KOPT-K1 (cell line): ENCODE results near the gene CHRND.

ENCODE experiments used
- H3K27ac ChIP-seq: fragments of 200-600 bp; sonication (generic); 2 replicates; pipeline ENCODE4 v1.5.1; 2016; ENCODE audit warnings: antibody characterized with exemption, mild to moderate bottlenecking, low read depth, low read length; ENCODE audit not compliant: poor library complexity, severe bottlenecking
- H3K36me3 ChIP-seq: fragments of 200-600 bp; sonication (generic); 2 replicates; pipeline ENCODE4 v1.5.1; 2017; ENCODE audit warnings: antibody characterized with exemption, mild to moderate bottlenecking, low read length, moderate library complexity; ENCODE audit not compliant: insufficient read depth
- H3K9me3 ChIP-seq: fragments of 200-600 bp; sonication (generic); 2 replicates; pipeline ENCODE4 v1.5.1; 2017; ENCODE audit warnings: antibody characterized with exemption, low read length, mild to moderate bottlenecking; ENCODE audit not compliant: insufficient read depth, poor library complexity, severe bottlenecking

Gene CHRND

GRCh38 chr2:232493701-232494474 is 32.1 kb upstream of the CHRND start:
- Histone ChIP-seq H3K9me3 (no peaks in the 10 kb centered on the region), H3K36me3 (no peaks in the 10 kb centered on the region), H3K27ac (no peak overlapping the region)

DNA sequence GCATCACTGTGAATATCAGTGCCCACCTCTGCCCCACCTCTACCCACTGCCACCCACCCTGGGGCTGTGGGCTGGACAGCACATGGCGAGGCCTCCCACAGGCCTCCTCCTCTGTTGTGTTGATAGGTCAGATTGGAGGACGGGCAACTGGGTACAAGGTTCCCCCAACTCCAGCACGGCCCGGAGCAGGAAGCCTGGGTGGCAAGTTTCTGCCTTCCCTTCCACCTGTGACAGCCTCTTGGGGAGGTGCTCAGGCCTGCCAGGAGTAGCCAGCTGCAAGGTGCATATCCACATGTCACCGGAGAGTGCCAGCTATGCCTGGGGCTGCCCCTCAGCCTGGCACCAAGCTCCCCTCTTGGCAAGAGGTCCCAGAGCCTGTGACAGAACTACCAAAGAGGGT is 31.4 kb upstream of the CHRND start:
- H3K27ac ChIP-seq = no peak overlapping the region
- no peaks in the 10 kb centered on the region for H3K9me3 ChIP-seq
- H3K36me3 ChIP-seq = no peaks in the 10 kb centered on the region

GRCh38 chr2:232495292-232495691 is 30.7 kb upstream of the CHRND start:
- no peaks in the 10 kb centered on the region for H3K9me3 ChIP-seq
- no peaks in the 10 kb centered on the region for H3K36me3 ChIP-seq
- no peak overlapping the region for H3K27ac ChIP-seq

DNA sequence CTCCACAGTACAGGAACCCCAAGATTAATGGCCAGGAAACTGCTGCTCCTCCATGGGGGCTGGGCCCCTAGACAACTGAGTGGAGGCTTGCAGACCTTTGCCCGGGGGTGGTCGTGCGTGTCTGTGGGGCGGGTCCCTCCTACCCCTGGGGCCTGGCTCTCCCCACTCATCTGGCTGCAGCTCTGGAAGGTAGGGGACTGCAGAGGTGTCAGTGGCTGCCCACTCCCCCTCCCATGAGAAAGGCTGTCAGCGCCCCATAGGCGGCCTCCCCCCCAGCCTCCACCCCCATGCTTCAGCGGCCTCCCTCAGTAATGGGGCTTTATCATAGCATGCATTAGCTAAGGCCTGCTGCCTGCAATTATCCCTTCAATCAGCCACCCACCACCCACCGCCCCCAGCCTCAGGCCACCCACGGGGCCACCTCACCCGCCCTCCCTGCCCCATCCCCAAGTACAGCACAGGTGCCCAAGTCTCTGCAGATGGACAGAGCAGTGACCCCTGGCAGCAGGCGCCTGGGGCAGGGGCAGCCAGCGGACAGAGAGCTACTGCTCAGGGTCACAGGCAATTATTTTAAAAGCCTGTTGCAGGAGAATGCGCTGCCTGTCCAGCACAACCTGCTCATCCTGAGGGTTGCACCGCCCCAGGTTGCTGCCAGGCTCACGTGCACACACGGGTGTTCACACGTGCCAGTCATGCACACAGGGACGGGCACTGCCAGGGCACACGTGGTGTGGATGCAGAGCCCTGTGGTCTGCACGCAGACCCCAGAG is 29.3 kb upstream of the CHRND start:
- no peak overlapping the region for H3K27ac ChIP-seq
- H3K9me3 ChIP-seq = no peaks in the 10 kb centered on the region
- H3K36me3 ChIP-seq = no peaks in the 10 kb centered on the region

DNA sequence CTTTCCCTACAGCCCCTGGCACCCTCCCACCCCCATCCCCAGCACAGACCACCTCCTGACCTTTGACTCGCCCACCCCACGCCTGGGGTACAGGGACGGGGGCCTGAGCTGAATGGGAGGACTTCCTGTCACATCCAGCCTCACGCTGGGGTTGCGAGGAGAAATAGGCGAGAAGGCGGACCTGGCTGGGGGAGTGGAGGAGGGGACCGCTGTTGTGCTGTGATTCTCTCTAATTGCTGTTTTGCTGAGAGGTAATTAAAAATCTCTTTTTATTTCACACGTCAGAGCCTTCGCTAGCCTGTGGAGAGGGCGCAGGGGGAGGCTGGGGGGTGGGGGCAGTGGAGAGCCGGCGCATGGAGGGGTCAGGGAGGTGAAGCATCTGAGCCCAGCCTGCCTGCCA is 28.6 kb upstream of the CHRND start:
- H3K36me3 ChIP-seq = no peaks in the 10 kb centered on the region
- no peaks in the 10 kb centered on the region for H3K9me3 ChIP-seq
- H3K27ac ChIP-seq = no peak overlapping the region

- H3K36me3 ChIP-seq = no peaks in the 10 kb centered on the region
- H3K27ac ChIP-seq = no peak overlapping the region
- H3K9me3 ChIP-seq = no peaks in the 10 kb centered on the region
Measured at GRCh38 chr2:232498452-232498851, 27.5 kb upstream of the CHRND start.

DNA sequence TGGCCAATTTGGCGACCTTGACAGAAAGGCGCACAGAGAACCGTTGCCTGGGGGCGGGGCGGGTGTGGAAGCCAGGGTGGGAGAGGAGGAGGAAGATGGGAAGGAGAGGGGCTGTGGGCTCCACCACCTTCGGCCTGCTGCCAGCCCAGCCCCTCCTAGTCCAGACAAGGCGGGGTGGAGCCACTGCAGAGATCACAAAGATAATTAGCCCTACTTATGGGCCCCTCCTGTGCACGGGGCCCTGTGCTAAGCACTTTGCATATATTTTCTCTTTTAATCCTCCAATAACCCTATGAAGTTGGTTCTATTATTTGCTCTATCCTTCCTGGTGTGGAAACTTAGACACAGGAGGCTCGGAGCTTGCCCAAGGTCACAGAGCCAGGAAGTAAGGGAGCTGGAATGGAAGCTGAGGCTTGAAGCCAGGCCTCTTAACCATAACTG is 24.6 kb upstream of the CHRND start:
- Histone ChIP-seq H3K27ac (no peak overlapping the region), H3K9me3 (no peaks in the 10 kb centered on the region), H3K36me3 (no peaks in the 10 kb centered on the region)

DNA sequence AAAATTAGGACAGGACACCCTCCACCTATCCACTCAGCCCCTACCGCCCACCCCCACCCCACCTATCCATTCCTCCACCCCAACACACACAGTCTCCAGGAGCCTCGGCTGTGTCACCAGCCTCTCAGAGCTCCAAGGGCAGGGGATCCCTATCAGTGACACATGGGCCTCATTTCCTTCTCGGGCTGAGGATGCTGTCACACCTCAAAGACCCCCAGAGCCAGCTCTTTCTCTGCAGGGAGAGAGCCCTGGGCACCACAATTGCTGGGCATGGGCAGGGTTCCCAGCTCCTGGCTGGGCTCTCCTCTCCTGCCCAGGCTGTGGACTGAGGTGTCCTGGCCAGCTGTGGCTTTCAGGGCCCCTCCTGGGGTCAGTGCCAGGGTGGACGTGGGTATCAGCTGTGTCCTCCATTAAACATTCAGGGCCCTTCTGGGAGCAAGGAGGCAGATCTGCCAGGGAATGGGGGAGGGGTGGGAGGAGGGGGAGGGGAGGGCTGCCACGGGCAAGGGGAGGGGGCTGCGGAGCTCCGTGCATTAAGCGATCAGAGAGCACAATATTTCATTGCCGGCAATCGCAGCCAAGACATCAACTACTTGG is 24.1 kb upstream of the CHRND start:
- no peaks in the 10 kb centered on the region for H3K9me3 ChIP-seq
- H3K27ac ChIP-seq = no peak overlapping the region
- no peaks in the 10 kb centered on the region for H3K36me3 ChIP-seq

DNA sequence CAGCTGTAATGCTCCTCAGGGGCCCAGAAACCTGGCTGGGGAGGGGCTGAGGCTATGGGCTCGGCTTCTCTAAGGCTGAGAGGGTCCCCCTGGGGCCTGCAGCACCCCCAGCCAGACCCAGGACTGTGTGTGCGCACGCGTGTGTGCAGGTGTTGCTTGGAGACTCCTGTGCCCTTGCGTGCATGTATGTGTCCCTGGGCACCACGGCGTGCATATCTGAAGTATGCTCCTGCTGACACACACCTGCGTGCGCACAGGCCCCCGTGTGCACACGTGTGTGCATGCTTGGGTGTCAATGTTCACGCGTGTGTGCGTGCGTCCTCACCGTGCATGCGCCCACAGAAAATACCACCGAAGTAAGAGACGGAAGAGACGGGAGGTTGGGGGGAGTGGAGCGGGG is 23.4 kb upstream of the CHRND start:
- Histone ChIP-seq H3K36me3 (no peaks in the 10 kb centered on the region), H3K9me3 (no peaks in the 10 kb centered on the region), H3K27ac (no peak overlapping the region)

DNA sequence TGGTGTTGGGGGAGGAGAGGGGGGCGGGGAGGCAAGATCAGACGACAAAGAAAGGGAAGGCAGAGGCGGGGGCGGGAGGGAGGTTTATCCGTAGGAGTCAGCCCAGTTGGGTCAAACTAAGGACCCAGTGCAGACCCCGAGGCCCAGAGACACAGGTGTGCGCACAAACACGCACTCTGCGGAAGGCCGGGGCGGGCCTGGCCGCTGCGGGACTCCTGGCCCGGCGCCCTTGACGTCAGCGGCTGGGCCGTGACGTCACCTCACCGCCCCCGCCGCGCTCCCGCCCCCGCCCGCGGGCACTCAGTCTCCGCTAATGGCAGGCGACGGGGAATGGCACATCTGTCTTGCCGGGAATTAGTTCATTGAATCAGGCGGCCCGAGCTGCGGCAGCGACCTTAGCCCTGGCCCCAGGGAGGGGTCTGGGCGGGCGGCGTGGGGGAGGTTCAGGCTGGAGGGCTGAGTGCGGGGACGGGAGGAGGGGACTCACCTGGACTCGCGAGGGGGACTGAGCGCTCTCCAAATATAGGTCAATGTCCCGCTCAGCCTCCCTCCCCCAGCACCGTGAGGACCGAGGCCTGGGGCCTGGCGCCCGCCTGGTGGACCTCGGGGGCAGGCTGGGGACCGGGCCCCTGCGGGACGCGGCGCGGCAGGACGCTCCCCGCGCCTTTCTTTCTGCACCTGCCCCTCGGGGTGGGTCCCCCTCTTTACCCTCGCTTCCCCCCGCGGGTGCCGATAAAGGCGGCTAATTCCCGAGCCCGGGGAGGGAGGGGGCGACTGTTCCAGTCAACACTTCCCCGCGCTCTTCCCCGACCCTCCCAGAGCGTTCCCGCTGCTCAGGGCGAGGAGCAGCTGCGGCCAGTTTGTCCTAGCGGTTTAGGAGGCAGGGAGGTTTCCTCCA is 22.8 kb upstream of the CHRND start:
- H3K36me3 ChIP-seq = no peaks in the 10 kb centered on the region
- H3K9me3 ChIP-seq = no peaks in the 10 kb centered on the region
- no peak overlapping the region for H3K27ac ChIP-seq

GRCh38 chr2:232503809-232504323 is 22.1 kb upstream of the CHRND start:
- no peaks in the 10 kb centered on the region for H3K9me3 ChIP-seq
- no peak overlapping the region for H3K27ac ChIP-seq
- H3K36me3 ChIP-seq = no peaks in the 10 kb centered on the region

- Histone ChIP-seq H3K9me3 (no peaks in the 10 kb centered on the region), H3K36me3 (no peaks in the 10 kb centered on the region), H3K27ac (no peak overlapping the region)
Measured at GRCh38 chr2:232504438-232504837, 21.5 kb upstream of the CHRND start.

DNA sequence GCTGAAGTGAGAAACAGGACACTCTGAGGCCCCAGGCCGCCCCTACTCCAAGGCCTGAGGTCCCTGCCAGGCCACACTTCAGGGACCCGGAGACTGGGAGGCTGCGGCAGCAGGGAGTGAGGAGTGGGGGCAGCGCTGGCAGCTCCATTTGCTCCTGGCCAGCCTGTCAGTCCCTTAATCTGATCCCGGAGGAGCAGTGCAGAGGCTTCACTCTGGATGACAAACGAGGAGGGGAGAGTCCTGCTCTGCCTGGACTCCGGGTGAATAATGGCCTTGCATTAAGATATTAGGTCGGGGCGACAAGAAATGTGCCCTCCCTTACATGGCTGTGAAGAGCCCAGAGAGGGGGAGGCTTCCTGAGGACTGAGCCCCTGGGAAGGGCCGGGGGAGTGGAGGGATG is 20.1 kb upstream of the CHRND start:
- Histone ChIP-seq H3K27ac (no peak overlapping the region), H3K9me3 (no peaks in the 10 kb centered on the region), H3K36me3 (no peaks in the 10 kb centered on the region)

DNA sequence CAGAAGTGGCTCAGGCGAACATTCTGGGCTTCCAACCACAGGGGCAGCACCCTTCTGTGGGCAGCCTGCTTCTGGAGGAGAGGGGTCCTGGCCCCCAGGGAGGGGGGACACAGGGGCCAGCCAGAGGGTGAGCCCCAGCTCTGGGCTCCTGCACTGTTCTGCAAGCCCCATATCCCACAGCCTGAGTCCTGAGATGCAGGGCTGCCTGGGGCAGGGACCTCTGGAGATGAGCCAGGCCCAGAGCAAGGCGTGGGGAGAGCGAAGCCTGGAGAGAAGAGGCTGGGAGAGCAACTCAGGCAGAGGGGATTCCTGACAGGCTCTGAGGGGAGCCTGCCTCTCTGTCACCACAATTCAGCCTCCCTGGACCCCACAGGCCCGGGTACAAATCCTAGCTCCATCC is 19.3 kb upstream of the CHRND start:
- no peak overlapping the region for H3K27ac ChIP-seq
- no peaks in the 10 kb centered on the region for H3K36me3 ChIP-seq
- H3K9me3 ChIP-seq = no peaks in the 10 kb centered on the region
